ENCODE data around the gene USP40. TPM values are rescaled to one million over a fixed set of nuclear protein-coding genes. Genes with fewer than 3 reads are reported as not detected.

Gene USP40
- total RNA-seq, 1 donor from 2014 or later = 14.7 TPM

DNA sequence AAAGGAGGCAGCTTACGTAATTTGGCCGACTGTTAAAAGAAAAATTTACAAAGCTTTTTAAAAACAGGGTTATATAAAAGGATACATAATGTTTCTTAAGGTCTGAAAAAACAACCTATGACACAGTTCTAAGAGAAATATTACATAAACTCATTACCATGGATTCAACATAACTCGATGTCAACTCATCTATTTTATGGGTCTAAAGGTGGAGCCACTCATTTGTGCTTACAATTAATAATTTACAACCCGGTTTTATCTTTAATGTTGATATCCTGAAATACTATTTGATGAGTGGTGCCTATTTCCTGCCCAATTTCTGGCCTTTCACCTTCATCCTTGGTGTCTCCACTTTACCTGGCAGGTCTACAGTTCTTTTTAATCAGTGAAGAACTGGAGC is 15.1 kb downstream of the USP40 start:
- DNase-seq = no peak

DNA sequence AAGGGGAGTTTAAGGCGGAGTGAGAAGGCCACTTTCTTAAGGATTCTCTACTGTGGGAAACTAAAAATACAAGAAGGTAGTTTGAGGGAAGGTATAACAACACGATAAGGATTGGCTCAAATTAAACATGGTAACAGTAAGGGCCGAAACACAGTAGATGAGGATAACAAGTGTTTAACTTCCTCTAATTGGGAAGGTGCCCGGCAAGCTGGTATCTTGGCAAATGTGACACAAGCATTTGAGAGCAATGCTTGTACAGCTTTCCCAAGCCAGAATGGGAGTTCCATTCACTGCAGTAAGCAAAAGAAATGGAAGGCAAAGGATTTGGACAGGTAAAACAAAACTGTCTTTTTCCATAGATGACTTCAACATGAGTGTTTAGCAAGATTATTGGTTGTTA is 19.8 kb downstream of the USP40 start:
- no peak for DNase-seq

DNA sequence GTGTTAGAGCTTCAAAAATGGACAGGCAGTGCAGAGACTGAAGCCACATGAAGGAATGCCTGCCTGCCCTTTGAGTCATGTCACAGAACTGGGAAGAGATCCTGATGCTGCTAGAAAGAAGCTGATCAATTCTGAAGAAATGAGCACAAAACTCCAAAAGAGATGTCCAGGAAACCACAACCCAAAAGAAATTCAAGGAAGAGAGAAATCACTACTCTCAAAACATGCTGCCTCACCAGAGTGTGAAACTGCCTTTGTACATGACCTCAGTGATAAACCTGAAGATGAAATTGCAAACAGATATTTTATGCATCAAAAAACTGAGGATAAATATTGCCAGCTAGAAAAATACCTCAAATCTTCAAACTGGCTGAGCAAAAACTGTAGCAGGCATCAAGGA is 20.5 kb downstream of the USP40 start:
- DNase-seq = no peak

GRCh38 chr2:233544200-233544610 is 22.4 kb downstream of the USP40 start:
- no peak for DNase-seq

GRCh38 chr2:233542507-233542906 is 24.1 kb downstream of the USP40 start:
- DNase-seq = no peak

DNA sequence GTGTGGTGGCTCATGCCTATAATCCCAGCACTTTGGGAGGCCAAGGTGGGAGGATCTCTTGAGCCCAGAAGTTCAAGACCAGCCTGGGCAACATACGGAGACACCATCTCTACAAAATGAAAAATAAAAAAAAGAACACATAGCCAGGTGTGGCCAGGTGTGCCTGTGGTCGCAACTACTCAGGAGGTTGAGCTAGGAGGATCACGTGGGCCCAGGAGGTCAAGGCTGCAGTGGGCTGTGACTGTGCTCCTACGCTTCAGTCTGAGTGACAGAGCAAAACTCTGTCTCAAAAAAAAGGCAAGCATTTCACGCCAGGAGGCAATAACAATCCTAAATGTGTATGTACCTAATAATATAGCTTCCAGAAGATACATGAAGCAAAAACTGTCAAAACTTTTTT is 27.8 kb downstream of the USP40 start:
- DNase-seq = no peak

- DNase-seq = no peak
These were observed 31.3 kb downstream of the USP40 start for GRCh38 chr2:233535271-233535670.

DNA sequence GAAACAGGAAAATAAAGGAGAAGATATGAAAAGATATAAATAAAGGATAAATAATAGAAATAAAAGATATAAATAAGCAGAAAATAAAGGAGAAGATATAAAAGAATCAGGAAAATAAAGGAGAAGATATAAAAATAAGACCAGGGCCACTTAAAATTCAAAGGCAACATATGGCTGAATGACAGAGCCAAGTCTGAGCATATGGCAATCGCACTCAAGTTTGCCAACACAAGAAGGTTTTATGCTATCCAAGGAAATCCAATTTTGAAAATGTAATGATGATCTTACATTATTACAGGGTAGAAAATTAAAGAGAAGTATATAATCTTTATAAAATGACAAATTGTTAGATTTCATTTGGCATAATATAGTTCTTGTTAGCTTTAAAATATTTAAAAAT is 33.6 kb downstream of the USP40 start:
- no peak for DNase-seq

DNA sequence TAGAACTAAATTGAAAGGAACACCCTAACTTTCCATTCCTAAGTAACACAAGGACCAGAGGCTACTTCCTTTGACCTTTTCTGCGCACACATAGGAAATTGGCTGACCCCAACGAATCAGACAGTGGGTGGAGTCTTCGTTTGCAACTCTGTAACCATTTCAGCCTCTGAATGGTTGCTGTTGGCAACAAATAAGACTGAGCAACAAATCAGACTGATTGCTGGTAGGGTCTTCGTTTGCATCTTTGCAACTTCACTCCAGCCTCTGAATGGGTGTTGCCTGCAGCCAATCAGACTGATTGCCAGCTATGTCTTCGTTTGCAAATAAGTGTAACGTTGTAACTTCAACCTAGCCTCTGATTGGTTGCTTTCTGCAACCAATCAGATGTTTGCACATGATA is 34.6 kb downstream of the USP40 start:
- no peak for DNase-seq

- no peak for DNase-seq
These were observed 36.2 kb downstream of the USP40 start for GRCh38 chr2:233530381-233530780.

DNA sequence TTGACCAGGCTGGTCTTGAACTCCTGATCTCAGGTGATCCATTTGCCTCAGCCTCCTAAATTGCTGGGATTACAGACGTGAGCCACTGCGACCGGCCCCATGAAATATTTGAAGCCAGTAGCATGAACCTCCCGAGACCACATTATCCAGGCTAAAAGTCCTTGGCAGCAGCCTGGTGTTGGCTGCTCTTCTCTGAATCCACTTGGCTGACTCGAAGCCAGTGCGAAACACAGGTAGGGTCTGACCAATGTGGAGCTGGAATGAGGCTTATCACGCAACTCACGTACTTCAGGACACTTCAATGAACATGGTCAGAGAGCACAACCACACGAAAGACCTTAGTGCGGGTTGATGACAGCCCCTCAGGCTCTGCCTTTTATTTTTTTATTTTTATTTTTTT is 38.4 kb downstream of the USP40 start:
- DNase-seq = no peak

DNA sequence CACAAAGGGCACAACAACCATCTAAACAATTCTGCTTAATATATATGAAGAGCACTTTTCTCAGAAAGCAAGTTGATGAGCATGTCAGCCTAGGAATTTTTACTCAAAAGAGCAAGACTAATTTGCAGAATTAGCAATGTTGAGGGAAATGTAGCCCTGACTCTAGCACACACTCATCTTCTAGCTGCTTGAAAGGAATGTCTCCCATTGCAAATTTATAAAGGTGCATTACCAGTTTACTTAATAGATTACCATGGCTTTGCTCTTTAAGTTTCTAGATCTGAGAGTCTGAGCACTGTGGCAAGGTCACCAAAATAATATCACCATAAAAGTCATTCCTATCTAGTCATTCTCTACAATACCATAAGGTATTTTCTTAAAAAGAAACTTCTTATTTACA is 40.8 kb downstream of the USP40 start:
- no peak for DNase-seq

DNA sequence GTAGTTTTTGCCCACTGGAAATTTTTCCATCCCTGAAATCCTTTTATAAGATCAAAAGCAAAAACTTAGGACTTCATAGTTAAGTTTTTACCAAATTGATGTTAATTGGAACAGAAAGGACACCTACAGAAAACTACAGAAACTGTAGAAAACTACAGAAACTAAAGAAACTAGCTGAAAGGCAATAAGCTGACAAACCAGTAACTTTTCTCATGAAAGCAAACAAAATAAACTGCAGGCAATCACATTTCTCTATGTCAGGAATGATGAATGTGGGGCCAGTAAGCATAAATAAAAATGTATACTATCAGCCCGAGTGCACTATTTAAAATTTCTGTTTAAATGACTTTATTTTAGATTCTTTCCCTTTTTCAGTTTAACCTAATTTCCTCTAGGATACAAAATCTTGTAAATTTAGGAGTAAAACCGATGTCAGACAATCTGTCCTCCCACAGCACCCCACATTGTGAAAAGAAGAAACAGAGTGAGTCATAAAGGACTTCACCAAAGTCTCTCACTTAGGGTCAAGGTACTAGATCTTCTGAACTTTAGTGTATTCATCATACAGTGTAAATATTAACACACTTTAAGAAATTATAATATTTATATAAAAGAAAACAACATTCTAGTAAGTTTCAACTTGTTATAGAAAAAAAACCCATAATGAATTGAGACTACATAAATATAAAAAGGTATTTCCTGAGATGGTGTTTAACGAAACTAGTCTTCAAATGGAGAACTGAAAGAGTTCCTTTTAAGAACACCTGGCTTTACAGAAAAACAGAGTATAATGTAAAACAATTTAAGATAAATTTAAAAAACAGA is 46.6 kb downstream of the USP40 start:
- DNase-seq = no peak

DNA sequence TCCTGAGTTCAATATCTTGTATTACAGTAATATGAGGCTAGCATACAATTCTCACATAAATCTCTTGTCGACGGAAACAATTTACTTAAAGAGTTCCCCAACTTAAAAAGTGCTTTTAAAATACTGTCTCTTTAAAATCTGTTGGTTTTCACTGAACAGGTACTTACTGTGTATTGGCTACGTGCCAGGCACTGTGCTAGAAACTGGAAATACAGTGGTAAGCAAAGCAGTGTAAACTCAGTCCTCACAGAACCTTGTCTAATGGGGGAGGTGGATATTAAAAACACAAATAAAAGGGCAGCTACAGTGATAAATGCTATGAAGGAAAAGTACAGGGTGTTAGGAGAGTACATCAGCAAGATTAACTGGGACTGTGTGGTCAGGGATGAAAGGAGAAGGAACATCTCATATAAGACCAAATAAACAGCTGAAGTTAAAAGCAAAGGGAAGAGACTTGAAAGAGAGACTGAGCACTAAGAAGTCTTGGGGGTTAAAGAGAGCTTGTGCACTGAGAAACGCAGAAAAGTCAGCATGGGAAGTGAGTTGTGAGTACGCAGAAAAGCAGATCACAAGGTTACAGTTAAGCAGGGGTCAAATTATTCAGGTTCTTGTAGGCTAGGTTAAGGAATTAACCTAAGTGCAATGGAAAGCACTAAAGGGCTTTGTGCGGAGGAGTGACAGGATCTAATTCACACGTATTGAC is 52.5 kb downstream of the USP40 start:
- no peak for DNase-seq

- DNase-seq = no peak
These were observed 62.5 kb downstream of the USP40 start for GRCh38 chr2:233503947-233504637.

DNA sequence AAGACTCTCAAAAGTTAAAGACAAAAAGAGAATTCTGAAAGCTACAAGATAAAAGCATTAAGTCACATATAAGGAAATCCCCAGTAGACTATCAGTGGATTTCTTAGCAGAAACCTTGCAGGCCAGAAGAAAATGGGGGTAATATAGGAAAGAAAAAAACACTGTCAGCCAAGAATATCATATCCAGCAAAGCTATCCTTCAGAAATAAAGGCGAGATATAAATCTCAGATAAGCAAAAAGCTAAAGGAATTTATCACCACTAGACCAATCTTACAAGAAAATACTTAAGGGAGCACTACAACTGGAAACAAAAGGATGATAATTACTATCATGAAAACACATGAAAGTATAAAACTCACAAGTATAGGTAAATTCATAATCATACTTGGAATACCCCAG is 63.1 kb downstream of the USP40 start:
- no peak for DNase-seq

- no peak for DNase-seq
These were observed 65.1 kb downstream of the USP40 start for GRCh38 chr2:233501198-233502076.

GRCh38 chr2:233499928-233500327 is 66.7 kb downstream of the USP40 start:
- no peak for DNase-seq

- no peak for DNase-seq
These were observed 68.5 kb downstream of the USP40 start for GRCh38 chr2:233498126-233498525.

- no peak for DNase-seq
These were observed 68.9 kb downstream of the USP40 start for GRCh38 chr2:233497692-233498091.

DNA sequence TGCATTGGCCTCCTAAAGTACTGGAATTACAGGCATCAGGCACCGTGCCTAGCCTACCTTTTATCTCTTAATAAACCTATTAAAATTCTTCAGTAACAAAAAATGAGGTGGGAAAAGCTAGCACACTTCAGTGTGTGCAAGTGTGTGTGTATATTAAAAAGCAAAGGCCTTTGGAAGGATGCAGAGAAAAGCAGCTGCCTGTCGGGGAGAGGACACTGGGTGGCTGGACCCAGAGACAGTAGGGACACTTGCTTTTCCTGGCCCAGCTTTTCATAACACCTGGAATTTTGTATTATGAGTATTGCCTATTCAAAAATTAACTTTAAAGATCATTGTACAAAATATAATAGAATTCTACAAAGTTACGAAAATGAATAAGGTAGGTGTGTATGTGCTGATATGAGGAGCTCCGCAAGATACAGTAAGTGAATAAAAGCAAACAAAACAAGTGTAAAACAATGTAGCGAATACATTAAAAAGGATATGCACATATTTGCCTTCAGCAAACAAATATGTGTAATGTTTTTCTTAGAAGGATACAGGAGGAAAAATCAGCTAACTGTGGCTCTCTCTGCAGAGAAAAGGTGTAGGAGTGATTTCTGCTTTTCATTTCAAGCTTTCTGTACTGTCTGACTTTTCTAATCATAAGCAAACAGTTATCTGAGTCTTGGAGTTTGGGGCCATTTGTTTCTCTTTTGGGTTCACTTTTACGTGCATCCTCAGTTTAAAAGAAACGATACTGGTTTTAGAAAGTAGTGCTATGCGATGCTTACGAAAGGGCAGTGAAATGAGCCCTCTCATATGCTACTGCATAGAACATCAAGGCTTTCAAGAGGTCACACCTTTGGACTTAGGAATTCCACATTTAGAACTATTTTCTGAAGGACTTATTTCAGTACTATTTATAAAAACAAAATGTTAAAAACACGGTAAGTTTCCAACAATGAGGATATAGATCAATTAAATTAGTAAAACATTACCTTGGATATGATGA is 70.8 kb downstream of the USP40 start:
- DNase-seq = no peak
